Endothelial cell of umbilical vein (primary cell): Measurements from ENCODE around the gene DGKA.

ENCODE experiments used
- EZH2 ChIP-seq: IDR thresholded peaks from 2 replicates; pipeline ENCODE4 v1.6.1; 2012; ENCODE audit warnings: borderline replicate concordance, low read depth, mild to moderate bottlenecking, moderate library complexity, low read length, inconsistent platforms; ENCODE audit not compliant: severe bottlenecking
- JUN ChIP-seq: IDR thresholded peaks from 2 replicates; pipeline ENCODE4 v1.6.1; 2011; ENCODE audit warnings: borderline replicate concordance, low read depth; ENCODE audit not compliant: insufficient read length, insufficient read depth
- POLR2A ChIP-seq: IDR thresholded peaks from 2 replicates; pipeline ENCODE4 v1.6.1; 2012; ENCODE audit warnings: low read depth, mild to moderate bottlenecking, control low read depth, low read length
- POLR2AphosphoS5 ChIP-seq: IDR thresholded peaks from 2 replicates; pipeline ENCODE4 v1.6.1; 2012; ENCODE audit warnings: low read depth, mild to moderate bottlenecking, control low read depth, low read length, moderate library complexity; ENCODE audit not compliant: insufficient read depth
- TF ChIP-seq, protein P1 (sequence below), 2 donors: IDR thresholded peaks; 1 replicate in 1 of 2; 2 replicates in 1 of 2; pipeline ENCODE4 v1.5.1; 2011; ENCODE audit warnings: low read length in 2 of 2, mild to moderate bottlenecking in 2 of 2, moderate library complexity in 2 of 2, control low read depth in 1 of 2, inconsistent platforms in 1 of 2, low read depth in 1 of 2; ENCODE audit not compliant: insufficient read depth in 1 of 2; ENCODE audit errors: extremely low read depth in 1 of 2

DNA sequence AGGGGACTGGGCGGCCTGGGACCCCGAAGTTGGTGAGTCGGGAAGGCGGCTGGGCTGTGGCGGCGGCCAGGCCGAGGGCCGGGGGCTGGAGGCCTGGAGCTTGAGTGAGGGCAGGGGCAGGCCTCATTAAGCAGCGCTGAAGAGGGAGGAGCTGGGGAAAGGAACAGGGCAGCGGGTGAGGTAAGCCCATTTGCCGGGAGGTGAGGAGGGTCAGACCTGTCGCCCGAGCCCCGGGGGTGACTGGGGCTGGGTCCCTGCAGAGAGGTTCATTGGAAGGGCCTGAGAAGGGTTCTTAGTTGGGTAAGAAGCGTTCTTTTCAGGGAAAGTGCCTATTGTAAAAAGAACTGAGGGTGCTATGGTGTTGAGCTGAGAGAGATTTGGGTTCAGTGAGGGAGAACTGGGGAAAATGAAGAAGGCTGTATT is 43.4 kb downstream of the DGKA start:
- TF ChIP-seq, protein P1, sequence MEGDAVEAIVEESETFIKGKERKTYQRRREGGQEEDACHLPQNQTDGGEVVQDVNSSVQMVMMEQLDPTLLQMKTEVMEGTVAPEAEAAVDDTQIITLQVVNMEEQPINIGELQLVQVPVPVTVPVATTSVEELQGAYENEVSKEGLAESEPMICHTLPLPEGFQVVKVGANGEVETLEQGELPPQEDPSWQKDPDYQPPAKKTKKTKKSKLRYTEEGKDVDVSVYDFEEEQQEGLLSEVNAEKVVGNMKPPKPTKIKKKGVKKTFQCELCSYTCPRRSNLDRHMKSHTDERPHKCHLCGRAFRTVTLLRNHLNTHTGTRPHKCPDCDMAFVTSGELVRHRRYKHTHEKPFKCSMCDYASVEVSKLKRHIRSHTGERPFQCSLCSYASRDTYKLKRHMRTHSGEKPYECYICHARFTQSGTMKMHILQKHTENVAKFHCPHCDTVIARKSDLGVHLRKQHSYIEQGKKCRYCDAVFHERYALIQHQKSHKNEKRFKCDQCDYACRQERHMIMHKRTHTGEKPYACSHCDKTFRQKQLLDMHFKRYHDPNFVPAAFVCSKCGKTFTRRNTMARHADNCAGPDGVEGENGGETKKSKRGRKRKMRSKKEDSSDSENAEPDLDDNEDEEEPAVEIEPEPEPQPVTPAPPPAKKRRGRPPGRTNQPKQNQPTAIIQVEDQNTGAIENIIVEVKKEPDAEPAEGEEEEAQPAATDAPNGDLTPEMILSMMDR (IDR thresholded peaks at IDR 0.05; ENCODE audit: extremely low read depth in 1 of 2, insufficient read depth in 1 of 2, low read depth in 1 of 2, low read length in 2 of 2) = no peak
- no peak for TF ChIP-seq POLR2AphosphoS5
- TF ChIP-seq POLR2A = no peak
- TF ChIP-seq JUN = no peak
- no peak for TF ChIP-seq EZH2
